ENCODE data around the gene FEM1B.

DNA sequence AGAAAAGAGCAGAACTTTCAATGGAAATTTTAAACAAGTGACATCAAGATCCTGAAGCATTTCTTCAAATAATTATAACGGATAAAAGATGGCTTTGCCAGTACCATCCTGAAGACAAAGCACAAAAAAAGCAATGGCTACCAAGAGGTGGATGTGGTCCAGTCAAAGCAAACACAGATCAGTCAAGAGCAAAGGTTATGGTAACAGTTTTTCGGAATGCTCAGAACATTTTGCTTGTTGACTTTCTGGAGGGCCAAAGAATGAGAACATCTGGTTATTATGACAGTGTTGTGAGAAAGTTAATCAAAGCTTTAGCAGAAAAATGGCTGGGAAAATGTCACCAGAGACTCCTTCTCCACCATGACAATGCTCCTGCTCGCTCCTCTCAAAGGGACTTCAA is 31.5 kb downstream of the FEM1B start:
- no peak for TF ChIP-seq POLR2AphosphoS5 (IDR thresholded peaks at IDR 0.05)
- TF ChIP-seq, protein P1, sequence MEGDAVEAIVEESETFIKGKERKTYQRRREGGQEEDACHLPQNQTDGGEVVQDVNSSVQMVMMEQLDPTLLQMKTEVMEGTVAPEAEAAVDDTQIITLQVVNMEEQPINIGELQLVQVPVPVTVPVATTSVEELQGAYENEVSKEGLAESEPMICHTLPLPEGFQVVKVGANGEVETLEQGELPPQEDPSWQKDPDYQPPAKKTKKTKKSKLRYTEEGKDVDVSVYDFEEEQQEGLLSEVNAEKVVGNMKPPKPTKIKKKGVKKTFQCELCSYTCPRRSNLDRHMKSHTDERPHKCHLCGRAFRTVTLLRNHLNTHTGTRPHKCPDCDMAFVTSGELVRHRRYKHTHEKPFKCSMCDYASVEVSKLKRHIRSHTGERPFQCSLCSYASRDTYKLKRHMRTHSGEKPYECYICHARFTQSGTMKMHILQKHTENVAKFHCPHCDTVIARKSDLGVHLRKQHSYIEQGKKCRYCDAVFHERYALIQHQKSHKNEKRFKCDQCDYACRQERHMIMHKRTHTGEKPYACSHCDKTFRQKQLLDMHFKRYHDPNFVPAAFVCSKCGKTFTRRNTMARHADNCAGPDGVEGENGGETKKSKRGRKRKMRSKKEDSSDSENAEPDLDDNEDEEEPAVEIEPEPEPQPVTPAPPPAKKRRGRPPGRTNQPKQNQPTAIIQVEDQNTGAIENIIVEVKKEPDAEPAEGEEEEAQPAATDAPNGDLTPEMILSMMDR (IDR thresholded peaks at IDR 0.05) = no peak
- TF ChIP-seq EP300 (IDR thresholded peaks at IDR 0.05) = no peak
- no peak for TF ChIP-seq POLR2A (IDR thresholded peaks at IDR 0.05)

Measured in sigmoid colon (tissue), 4 donors.